HepG2 (cell line): Measurements from ENCODE around the gene ZNF511. TPM values are rescaled to one million over a fixed set of nuclear protein-coding genes. Genes with fewer than 3 reads are reported as not detected.

Experiments used
- GABPA ChIP-seq, 2 experiments: IDR thresholded peaks; 2 replicates each; pipeline ENCODE4 v1.6.1; 2011 to 2016; ENCODE audit warnings: low read depth in 2 of 2, low read length in 1 of 2, missing biosample characterization in 1 of 2, missing genetic modification characterization in 1 of 2
- GATAD2A ChIP-seq: IDR thresholded peaks from 2 replicates; pipeline ENCODE4 v1.6.1; 2016
- MNT ChIP-seq: fragments of 450-650 bp; IDR thresholded peaks from 2 replicates; pipeline ENCODE4 v1.6.1; 2016
- PTBP1 ChIP-seq: fragments of 200-400 bp; formaldehyde crosslinking; IDR thresholded peaks from 2 replicates; pipeline ENCODE4 v1.6.1; 2018; ENCODE audit warnings: low read length, low read depth; ENCODE audit not compliant: poor library complexity, severe bottlenecking
- SAP130 ChIP-seq: IDR thresholded peaks from 2 replicates; pipeline ENCODE4 v1.6.1; 2016; ENCODE audit warnings: low read depth
- SIN3A ChIP-seq: IDR thresholded peaks from 2 replicates; pipeline ENCODE4 v1.6.1; 2011; ENCODE audit warnings: low read depth, mild to moderate bottlenecking, control low read depth, low read length, borderline replicate concordance
- SPEN ChIP-seq: sonication (generic); formaldehyde crosslinking; IDR thresholded peaks from 2 replicates; pipeline ENCODE4 v1.5.1; 2020; ENCODE audit warnings: low read depth, mild to moderate bottlenecking, missing genetic modification reagents
- STAG1 ChIP-seq: sonication (generic); formaldehyde crosslinking; IDR thresholded peaks from 2 replicates; pipeline ENCODE4 v1.4.0; 2020; ENCODE audit warnings: missing genetic modification reagents
- TMF1 ChIP-seq: sonication (generic); formaldehyde crosslinking; IDR thresholded peaks from 2 replicates; pipeline ENCODE4 v1.8.1; 2022; ENCODE audit warnings: low read depth, missing genetic modification reagents
- YEATS4 ChIP-seq: sonication (generic); formaldehyde crosslinking; IDR thresholded peaks from 2 replicates; pipeline ENCODE4 v1.4.0; 2020; ENCODE audit warnings: missing genetic modification reagents, borderline replicate concordance
- ZFP91 ChIP-seq: sonication (generic); formaldehyde crosslinking; IDR thresholded peaks from 2 replicates; pipeline ENCODE4 v1.9.0; 2022; ENCODE audit warnings: missing genetic modification reagents, mild to moderate bottlenecking, borderline replicate concordance
- ZIK1 ChIP-seq: sonication (generic); formaldehyde crosslinking; IDR thresholded peaks from 2 replicates; pipeline ENCODE4 v1.5.0; 2020; ENCODE audit warnings: mild to moderate bottlenecking, low read depth, missing genetic modification reagents, borderline replicate concordance
- ZMAT3 ChIP-seq: sonication (generic); formaldehyde crosslinking; conservative IDR thresholded peaks from 2 replicates; pipeline ENCODE4 v1.7.0; 2021; ENCODE audit warnings: missing genetic modification reagents
- ZNF318 ChIP-seq: sonication (generic); formaldehyde crosslinking; IDR thresholded peaks from 2 replicates; pipeline ENCODE4 v1.4.0; 2020; ENCODE audit warnings: mild to moderate bottlenecking, missing genetic modification reagents
- ZNF589 ChIP-seq: sonication (generic); formaldehyde crosslinking; conservative IDR thresholded peaks from 2 replicates; pipeline ENCODE4 v1.8.0; 2022; ENCODE audit warnings: mild to moderate bottlenecking, moderate library complexity, missing genetic modification reagents
- ZNF598 ChIP-seq: sonication (generic); formaldehyde crosslinking; IDR thresholded peaks from 2 replicates; pipeline ENCODE4 v1.5.1; 2020; ENCODE audit warnings: mild to moderate bottlenecking, missing genetic modification reagents, borderline replicate concordance
- ZSCAN9 ChIP-seq: IDR thresholded peaks from 2 replicates; pipeline ENCODE4 v1.6.1; 2016; ENCODE audit warnings: borderline replicate concordance
- polyA plus RNA-seq, 8 experiments: library from polyadenylated mRNA; depleted of rRNA in 3 of 8; stranded (reverse) in 7 of 8; unstranded in 1 of 8; fragments of >200 nt; fragmentation: Illumina TruSeq in 4 of 8; extraction: Trizol in 4 of 8; gene quantifications; 2 replicates each; pipeline versions ENCODE4 v1.2.1 to v1.2.3, GENCODE V29; 2011 to 2016; ENCODE audit warnings: low read depth in 4 of 8, missing spikeins in 1 of 8, mixed read lengths in 1 of 8; ENCODE audit not compliant: insufficient read depth in 1 of 8
- total RNA-seq, 5 experiments: library from RNA; depleted of rRNA; stranded (reverse); fragments of >200 nt; fragmentation: Illumina TruSeq; extraction: Trizol; gene quantifications; 2 replicates each; pipeline ENCODE4 v1.2.3, GENCODE V29; 2016; ENCODE audit warnings: low read depth in 1 of 5

The ZNF511 gene
- total and polyA plus RNA-seq, 2 of the 13 experiments (the other 11 are each of a cell fraction or from before 2014, with no cell fraction given), result 35.6 to 66.4 TPM

GRCh38 chr10:133357285-133358161, 48.8 kb downstream of the ZNF511 start, which contains the start of gene FUOM (continued):
- 0 out of 2 replicates have a peak, but pooled peaks have one; percentile 48 for TF ChIP-seq ZIK1 (CRISPR knock-in tag)
- 0 out of 2 replicates have a peak, but pooled peaks have one; percentile 25 for TF ChIP-seq ZNF598 (CRISPR knock-in tag)
- TF ChIP-seq GABPA (IDR thresholded peaks at IDR 0.05; ENCODE audit: low read depth, low read length), result no peak
- peak; percentile 61; the same call in 1 of the 2 replicates for TF ChIP-seq GABPA (CRISPR knock-in tag; IDR thresholded peaks at IDR 0.05; ENCODE audit: low read depth)
- no peak for TF ChIP-seq ZSCAN9 (CRISPR knock-in tag)
- no peak for TF ChIP-seq MNT
- TF ChIP-seq ZNF589, result no peak
- TF ChIP-seq ZMAT3 (CRISPR knock-in tag), result no peak; the same call in 1 of the 2 replicates
- TF ChIP-seq GATAD2A (CRISPR knock-in tag), result 0 out of 2 replicates have a peak, but pooled peaks have one; percentile 22
- peak; percentile 22 for TF ChIP-seq PTBP1
- peak; percentile 56; the same call in 1 of the 2 replicates for TF ChIP-seq SIN3A
- TF ChIP-seq ZFP91 (CRISPR knock-in tag), result peak; percentile 70; the same call in 1 of the 2 replicates
- TF ChIP-seq SPEN (CRISPR knock-in tag), result 0 out of 2 replicates have a peak, but pooled peaks have one; percentile 7
- peak; percentile 61 for TF ChIP-seq SAP130
- no peak for TF ChIP-seq ZNF318
- TF ChIP-seq TMF1 (CRISPR knock-in tag), result peak; percentile 32; the same call in 1 of the 2 replicates
- no peak for TF ChIP-seq STAG1 (CRISPR knock-in tag)
- peak; percentile 69 for TF ChIP-seq YEATS4 (CRISPR knock-in tag)
